ENCODE measurements around the gene CCDC154.
"Not testable (repeated sequence)": the region's sequence is repeated elsewhere in the genome, so short reads cannot be mapped to it uniquely, and the experiment has no call there.

CCDC154 gene

DNA sequence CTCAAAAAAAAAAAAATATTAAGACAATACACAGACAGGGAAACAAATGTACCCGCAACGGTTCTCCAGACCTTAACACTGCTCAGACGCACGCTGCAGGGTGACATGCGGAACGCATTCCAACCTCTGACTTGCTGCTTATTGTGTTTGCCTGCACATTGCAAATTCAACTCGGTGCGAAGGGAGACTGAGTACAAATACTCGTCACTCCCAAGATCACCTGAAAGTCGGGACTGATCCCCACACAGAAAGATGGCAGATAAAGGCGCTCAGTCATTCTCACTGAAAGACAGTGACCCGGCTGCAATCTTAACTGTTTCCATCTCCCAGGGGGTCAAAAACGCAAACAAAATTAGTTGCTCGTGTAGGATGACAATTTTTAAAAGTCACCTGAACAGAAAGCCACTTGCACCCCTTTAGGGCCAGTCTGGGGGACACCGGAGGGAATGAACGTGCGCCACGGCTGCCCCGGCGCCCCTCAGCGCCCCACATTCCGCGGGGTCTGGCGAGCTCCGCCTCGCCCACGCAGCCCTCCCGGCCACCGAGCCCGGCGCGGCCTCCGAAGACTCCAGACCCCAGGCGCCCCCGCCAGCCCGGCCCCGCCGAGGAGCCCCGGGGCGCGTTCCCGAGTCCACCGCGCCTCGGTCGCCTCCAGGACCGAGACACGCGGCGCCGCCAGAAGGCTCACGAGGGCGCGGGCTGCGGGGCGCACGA is 29.9 kb upstream of the CCDC154 start:
- no peak for DNase-seq

DNA sequence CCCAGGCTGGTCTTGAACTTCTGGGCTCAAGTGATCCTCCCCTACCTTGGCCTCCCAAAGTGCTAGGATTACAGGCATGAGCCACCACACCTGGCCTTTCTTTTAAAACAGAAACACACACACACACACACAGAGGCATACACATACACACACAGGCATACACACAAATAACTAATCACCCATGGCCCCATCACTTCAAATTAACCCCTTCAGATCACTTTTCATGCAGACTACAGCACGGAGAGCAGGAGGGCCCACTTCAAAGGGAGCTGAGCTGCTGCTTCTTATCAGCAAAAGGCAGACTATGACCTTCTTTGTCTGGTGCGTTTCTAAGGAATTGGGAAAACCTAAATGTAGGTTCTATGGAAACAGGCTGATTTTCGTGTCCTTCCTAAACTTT is 28.6 kb upstream of the CCDC154 start:
- no peak for DNase-seq

DNA sequence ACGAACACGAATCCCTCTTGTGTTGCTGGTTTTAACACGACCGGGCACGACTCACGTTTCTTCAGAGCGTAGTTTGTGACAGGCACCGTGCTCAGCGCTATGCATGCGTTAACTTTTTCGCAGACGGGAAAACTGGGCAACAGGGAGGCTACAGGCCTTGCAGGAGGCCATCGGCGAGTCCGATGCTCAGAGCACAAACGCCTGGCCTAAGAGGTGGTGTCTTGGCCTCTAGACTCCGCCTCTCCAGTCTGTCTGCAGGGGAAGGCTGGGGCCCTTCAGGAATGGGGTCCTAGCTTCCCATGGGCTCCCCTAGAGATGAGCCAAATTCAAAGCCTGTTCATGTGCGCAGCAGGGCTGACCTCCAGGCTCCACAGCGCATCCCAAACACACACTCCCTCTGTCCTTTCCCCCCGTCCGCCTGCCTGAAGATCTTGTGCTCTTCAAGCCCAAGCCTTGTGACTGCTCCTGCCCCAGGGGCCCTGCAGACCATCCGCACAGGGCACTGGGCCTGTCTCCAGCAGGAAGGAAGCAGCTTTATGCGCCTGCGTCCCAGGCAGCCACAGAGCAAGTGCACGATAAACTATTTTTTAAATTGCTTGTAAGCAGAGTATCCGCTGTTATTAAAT is 27.3 kb upstream of the CCDC154 start:
- no peak for DNase-seq

DNA sequence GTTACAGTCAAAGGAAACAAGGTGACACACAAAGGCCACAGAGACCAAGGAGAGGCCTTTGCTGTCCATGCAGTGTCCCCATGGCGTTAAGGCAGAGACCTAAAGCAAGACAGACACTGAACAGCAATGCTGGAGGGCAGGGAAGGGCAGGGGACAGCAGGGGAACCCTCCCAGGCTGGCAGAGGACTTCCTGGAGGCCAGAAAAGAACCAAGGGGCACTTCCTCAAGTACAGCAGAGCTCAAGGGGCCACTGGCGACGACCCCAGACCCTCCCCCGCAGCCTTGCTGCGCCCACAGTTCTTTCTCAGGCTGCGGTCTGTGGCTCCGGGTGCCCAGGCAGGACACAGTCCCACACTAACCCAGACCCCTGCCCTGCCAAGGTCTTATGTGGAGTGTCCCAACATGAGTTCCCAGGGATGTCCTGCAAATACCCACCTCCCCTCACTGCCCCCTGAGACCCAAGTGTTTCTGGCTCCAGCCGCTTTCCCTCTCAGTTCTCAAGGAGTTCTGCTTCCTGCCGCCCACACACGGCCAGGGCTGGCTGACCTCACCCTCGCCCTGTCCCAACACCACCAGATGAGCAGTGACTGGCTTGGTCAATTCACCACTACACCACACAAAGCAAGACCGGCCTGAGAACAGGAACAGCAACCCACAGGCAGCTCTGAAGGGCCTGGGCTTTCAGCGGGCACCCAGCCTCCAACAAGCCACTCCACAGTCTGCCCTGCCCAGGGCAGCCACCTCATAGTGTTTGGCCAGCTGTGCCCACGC is 26.3 kb upstream of the CCDC154 start:
- no peak for DNase-seq

DNA sequence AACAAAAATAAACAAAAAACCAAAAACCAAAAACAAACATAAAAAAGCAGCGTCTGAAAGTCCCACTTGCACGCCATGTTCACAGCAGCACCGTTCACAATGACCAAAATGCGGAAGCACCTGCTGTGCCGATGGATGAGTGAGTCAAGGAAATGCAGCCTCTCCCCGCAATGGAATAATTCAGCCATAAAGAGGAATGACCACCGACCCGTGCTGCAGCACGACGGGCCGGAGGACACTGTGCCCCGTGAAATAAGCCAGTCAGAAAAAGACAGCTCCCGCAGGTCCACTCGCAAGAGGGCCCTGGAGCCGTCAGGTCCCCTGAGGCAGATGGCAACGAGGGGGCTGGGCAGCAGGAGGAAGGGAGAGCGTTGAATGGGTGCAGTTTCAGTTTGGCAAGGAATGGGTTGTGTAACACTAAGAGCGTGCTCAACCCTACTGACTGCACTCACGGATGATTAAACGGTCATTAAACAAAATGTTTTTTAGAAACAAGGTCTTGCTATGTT is 25.4 kb upstream of the CCDC154 start:
- DNase-seq: no peak

DNA sequence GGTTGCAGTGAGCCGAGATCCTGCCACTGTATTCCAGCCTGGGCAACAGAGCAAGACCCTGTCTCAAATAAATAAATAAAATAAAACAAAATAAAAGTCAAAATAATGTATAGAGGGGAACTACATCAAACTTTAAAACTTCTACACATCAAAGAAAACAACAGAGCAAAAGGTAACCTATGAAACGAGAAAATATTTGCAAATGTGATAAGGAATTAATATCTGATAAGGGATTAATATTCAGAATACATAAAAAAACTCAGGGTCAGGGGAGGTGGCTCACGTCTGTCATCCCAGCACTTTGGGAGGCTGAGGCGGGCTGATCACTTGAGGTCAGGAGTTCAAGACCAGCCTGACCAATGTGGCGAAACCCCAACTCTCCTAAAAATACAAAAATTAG is 24.8 kb upstream of the CCDC154 start:
- not testable (repeated sequence) for DNase-seq

DNA sequence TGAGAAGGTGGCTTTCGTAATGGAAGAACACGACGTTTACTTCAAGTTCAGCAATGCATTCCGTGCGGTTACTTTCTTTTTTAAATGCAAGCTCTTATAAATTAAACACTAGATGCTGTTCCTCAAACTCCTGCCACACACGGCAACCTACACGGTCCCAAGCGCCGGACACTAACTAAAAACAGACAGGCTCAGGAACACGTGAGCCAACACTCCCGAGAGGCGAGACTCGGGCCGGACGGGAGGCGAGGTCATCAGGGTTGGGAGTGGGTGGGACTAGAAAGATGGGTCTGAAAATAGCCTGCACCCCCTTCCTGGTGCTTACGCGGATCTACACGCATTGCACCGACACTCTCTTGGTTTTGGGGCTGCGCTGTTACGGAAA is 24.1 kb upstream of the CCDC154 start:
- no peak for DNase-seq

DNA sequence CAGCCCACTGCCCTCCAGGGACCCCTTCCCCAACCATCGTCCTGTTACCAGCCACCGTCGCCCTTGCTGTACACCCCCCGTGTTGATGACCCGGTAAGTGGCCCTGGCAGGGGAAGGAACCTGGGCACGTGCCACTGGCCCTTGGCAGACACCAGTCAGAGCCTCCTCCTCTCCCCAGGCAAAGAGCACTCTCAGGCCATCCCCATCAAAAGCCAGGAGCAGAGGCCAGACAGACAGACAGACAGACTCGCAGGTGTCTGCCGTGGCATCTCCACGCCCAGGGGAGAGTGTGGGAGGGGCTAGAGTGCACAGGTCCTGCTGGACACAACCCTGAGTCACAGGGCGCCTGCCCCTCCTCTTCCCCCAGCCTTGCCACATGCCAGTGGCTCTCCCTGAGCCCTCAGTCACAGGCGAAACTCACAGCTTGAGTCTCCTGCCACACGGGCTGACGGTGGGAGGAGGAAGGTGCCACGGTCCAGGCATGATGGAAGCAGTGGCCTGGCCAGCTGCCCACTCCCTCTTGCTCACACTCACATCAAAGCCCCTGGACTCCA is 22.7 kb upstream of the CCDC154 start:
- DNase-seq: no peak

DNA sequence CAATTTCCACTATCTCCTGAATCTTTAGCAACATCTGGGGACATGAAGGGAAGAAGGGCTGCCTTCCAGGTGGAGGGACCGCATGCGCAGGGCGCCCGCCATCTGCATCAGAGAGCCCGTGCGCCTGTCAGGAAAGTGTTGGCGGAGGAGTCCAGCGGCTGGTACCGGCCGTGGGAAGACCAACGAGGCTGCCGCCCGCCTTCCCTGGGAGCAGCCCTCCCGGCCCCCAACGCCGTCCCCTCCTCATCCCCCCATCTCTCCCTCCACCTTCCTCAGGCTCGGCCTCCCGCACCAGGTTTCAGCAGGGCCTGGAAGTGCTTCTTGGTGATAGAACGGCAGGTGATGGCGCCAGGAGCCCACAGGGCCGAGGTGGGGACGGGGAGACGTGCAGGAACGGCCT is 21.7 kb upstream of the CCDC154 start:
- DNase-seq: no peak

DNA sequence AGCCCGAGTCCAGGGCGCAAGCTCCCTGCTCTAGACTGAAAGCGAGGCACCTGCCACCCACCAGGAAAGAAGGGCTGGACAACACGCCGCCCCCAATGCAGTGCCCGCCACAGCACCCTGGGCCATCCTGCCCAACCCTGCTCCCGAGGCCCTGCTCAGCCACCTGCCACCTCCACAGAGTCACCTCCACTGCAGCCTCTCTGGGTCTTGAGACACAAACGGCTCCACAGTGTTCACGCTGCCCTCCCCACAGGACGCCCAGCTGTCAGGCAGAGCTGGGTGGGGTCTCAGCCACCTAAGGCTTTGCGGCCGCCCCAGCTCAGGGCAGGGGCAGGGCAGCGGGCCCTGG is 21.2 kb upstream of the CCDC154 start:
- DNase-seq: no peak

DNA sequence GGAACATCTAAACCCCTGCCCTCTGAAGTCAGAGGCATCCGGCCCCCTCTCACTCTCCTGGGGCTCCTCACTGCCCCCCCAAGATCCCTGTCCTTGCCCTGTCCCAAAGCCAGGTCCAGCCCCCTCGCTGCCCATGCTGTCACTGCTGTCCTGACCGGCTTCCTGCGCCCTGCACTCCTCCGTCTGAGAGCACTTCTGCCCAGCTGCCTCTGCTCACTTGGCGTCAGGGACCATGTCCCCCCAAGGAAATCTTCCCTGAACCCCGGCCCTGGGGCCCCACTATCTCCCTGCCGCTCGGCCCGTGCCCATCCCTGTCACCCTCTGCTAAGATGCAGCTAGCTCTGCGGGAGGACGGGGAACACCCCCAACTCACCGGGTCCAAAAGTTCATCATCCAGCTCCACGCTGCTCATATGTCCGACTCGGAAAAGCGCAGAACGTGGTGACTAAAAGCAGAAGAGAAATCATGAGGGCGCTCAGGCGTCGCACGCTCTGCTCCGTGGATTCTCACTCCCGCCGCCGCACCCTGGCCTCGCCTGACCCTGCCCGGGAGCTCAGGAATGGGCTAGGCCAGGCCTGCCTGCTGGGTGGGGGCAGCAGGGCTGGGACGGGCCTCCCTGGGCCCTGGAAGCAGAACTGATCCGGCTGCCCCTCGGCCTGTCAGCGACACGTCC is 20.7 kb upstream of the CCDC154 start:
- no peak for DNase-seq

DNA sequence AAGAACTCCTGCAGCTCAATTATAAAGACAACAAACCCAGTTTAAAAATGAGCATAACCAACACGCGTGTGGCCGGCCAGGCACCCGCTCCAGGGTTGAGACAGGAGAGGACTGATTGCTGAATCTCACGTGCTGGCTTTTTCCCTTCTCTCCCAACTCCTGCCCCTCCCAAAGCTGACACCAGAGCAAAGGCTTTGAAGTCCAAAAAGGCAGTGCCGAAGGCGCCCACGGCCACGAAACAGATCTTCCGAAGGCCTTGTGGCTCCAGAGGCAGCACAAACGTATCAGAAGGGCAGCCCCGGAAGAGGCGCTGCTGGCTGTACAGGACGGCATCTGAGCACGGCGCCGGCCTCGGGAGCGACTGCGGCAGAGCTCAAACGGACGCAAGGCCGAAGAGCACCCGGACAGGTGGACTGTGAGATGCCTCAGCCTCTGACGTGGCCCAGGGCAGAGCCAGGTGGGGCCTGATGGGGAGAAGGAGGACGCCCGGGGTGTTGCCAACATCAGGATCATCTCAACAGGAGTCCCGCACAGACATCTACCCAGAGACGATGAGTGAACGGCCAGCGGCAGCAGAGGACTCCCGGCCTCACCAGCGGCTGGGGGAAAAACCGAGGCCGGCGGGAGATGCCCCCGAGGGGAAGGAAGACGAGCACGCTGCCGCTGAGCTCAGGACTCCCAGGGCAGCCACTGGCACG is 20.0 kb upstream of the CCDC154 start:
- DNase-seq: no peak

DNA sequence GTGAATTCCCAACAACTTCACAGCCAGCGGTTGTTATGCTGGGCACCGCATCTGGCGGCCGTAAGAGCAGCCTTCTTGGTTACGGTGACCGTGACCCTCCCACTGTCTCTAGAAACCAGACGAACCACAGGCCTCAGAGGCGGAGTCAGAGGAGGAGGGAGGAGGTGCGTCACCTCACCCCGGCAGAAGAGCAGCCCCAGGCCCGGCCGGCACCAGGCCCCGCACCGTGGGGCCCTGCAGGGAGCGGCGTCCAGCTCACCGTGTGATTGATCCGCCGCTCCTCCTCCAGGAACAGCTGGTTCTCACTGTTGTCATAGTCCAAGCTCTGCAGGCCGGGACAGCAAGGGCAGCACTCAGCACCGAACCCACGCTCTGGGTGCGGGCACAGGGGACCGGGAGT is 16.8 kb upstream of the CCDC154 start:
- DNase-seq: no peak

DNA sequence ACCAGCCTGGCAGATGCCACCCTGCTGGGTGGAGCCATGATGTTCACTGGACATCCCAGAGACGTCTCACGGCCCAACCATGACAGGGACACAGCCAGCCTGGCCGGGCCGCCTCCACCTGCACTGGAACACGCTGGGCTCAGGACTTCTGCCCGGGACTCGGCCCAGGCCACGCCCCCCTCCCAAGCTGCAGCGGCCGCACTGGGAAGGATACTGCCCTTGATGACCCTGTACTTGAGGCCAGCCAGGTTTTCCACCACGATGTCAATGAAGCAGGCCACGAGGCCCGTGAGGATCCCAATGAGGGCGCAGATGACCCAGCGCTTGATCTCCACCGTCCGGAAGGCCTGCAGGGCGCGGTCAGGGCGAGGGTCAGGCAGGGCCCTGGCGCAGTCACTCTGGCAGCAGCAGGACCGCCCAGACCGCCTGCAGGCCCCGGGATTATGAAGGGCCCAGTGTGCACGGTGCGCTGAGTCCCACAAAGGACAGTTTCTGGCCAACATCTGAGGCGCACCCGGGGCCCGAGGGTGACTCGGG is 16.3 kb upstream of the CCDC154 start:
- DNase-seq: no peak

DNA sequence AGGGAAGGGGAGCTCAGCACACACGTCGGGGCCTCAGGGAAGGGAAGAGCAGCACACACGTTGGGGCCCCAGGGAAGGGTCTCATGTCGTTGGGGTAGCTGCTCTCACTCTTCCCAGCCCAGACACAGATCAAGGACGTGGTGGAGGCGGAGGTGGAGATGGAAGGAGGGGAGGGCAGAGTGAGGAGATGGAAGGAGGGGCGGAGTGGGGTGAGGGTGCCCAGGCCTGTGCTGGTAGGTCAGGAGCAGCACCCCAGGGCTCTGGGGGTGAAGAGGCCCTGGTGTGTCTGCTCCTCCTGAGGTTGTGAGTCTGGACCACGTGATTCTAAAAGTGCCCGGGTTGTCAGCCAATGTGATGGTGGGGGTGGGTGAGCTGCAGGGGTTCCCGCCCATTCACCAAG is 15.6 kb upstream of the CCDC154 start:
- no peak for DNase-seq

DNA sequence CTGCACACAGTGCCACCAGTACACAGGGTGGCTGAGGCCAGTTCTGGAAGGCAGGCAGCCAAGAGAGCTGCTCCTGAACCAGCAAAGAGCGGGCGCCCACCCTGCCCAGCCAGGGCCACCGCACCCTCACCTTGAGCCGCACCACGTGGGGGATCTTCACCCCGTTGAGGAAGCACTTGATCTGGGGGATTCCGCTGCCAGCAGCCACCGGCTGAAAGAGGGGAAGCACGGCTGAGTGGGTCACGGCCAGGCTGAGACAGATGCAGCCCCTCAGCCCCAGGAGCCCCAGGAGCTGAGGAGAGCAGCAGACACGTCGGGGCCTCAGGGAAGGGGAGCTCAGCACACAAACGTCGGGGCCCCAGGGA is 14.6 kb upstream of the CCDC154 start:
- no peak for DNase-seq

DNA sequence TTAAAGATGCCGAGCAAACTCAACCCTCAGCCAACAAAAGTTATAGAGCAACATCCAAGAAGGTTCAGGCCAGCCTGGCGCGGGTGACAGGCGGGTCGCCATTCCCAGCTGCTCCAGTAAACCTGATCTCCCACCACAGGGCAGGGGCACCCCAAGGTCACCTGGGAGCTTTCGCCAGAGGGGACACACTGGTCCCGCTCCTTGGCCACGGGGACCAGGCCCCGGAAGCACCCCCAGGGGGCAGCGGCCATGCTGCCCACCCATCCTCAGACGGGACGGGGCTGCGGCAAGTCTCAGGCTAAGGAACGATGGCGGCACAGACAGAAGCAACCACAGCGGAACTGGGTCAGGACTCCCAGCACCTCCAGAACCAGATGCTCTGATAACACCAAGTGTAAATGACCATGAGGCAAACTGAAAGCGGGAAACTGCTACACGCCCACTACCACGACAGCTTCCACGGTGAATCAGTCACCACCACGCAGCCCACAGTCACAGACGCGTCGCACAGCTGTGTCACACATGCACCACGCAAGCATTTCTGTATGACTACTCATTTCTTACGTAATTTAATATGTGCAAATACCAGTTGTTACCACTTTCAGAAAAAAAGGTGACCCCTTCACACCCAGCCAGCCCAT is 14.1 kb upstream of the CCDC154 start:
- DNase-seq: no peak

DNA sequence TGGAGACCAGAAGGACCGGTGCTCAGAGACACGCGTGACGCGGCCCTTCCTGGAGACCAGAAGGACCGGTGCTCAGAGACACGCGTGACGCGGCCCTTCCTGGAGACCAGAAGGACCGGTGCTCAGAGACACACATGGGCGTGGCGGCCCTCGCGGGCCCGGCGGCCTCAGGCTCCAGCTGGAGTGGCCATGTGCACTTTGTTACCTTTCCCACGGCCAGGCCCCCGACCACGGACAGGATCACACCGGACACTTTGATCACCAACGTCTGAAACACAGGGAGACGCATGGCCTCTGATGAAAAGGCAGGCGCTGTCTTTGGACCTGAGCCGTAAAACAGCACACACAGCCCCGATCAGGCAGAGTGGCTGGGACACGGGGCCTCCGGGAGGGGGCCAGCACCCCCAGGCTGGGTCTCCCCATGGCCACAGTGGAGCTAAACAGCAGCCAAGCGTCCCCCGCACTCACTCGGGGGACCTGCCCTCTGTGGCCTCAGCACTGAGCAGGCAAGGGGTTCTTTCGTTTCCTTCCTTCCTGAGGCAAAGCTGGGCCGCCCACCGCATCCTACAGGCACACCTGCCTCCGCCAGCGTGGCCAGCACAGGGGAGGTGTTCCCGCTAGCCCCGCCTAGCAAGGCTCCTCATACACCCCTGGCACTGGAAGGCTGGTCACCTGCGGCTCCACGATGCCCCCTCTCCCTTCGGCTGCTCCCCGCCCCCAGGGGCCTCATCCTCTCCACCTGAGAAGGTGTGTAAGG is 13.3 kb upstream of the CCDC154 start:
- DNase-seq: no peak

DNA sequence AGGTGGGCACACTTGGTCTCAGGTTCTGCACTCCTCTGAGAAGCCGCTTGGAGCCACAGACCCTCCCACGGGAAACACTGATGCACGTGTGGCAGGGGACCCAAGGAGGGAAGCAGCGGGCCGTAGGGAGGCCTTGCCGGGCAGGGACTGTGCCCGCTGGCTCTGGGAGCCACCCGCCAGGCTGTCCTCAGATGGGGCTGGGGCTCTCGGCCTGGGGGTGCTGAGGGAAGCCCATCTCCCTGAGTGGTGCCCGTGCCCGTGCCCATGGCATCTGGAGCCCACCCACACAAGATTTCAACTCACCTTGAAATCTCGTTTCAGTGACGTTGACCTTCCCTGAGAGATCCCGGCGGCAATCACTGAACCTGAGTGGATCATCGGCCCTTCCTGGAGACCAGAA is 12.6 kb upstream of the CCDC154 start:
- no peak for DNase-seq

DNA sequence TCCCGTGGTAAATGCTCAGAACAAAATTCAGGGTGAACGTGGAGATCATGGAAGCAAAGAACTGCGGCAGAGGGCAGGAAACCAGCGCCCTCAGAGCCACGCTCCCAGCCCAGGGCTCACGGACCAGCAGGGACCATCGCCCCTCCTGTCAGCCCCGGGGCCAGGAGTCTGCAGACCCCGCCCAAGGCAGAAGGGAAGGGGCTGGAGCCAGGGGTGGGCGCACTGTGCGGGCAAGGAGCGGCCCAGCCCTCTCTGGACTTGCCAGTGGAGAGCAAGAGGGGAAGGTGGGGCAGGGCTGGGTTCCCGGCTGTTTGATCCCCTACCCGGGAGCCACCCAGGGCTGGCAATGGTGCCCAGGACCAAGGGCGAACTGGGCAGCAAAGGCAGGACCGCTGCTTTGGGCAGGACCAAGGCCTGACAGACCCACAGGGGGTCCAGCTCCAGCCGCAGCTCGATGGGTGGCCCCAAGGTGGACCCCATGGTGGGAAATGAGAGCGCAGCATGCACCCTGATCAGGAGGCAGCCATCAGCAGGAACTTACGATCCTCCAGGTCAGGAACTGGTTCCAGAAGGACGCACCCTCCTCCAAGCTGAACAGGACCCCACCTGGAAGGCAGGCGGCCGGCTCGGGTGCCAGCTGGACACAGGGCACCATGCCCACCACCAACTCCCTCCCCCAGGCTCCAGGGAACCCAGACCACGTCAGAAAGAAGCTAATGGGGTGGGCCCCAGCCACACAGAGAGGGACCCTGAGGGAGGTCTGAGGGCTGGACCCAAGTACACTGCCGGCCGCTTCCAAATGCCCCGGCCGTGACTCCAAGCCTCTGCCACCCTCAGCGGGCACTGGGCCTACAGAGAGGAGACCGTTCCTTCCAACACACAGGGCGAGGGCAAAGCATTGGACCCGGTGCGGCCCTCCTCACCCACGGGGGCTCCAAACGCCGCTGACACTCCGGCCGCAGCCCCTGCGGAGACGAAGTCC is 11.1 kb upstream of the CCDC154 start:
- no peak for DNase-seq

All from CD4-positive, alpha-beta T cell treated with Interleukin-10 for 1 hour (primary cell).